ENCODE results near the gene RANBP9. TPM values are rescaled to one million over a fixed set of nuclear protein-coding genes. Genes with fewer than 3 reads are reported as not detected.

The RANBP9 gene
- total RNA-seq, 1 experiment from 2014 or later, result 38.2 TPM

DNA sequence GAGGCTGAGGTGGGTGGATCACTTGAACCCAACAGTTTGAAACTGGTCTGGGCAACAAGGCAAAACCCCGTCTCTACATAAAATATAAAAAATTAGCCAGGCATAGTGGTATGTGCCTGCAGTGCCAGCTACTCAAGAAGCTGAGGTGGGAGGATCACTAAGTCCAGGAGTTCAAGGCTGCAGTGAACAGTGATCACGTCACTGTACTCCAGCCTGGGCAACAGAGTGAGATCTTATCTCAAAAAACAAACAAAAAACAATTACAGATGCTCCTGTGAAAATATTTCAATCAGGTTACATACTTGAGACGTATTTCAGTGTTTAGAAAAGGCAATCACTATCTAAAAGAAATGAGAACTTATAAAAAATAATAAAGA, 33.8 kb downstream of the RANBP9 start:
- Histone ChIP-seq H3K27me3 (replicated peaks; ENCODE audit: control insufficient read depth, insufficient read depth, low read length) (no peaks in the 10 kb centered on the region), H3K4me3 (ENCODE audit: low read depth, low read length) (no peak overlapping the region), H3K36me3 (ENCODE audit: control insufficient read depth, insufficient read depth, low read length) (no peaks in the 10 kb centered on the region), H3K4me1 (peaks cover 7% of the 10 kb centered on the region; the same call in 1 of the 2 replicates), H3K9me3 (peaks cover 17% of the 10 kb centered on the region)
- H3K36me3 Mint-ChIP-seq (ENCODE audit: insufficient read depth, unreplicated experiment), result peaks cover 31% of the 10 kb centered on the region
- no peak overlapping the region for H3K4me3 Mint-ChIP-seq (ENCODE audit: unreplicated experiment)
- peaks cover 8% of the 10 kb centered on the region for H3K4me1 Mint-ChIP-seq (ENCODE audit: low read depth, unreplicated experiment)
- no peak for DNase-seq
- H3K27me3 Mint-ChIP-seq (ENCODE audit: insufficient read depth, unreplicated experiment), result no peaks in the 10 kb centered on the region
- TF ChIP-seq, protein P1, sequence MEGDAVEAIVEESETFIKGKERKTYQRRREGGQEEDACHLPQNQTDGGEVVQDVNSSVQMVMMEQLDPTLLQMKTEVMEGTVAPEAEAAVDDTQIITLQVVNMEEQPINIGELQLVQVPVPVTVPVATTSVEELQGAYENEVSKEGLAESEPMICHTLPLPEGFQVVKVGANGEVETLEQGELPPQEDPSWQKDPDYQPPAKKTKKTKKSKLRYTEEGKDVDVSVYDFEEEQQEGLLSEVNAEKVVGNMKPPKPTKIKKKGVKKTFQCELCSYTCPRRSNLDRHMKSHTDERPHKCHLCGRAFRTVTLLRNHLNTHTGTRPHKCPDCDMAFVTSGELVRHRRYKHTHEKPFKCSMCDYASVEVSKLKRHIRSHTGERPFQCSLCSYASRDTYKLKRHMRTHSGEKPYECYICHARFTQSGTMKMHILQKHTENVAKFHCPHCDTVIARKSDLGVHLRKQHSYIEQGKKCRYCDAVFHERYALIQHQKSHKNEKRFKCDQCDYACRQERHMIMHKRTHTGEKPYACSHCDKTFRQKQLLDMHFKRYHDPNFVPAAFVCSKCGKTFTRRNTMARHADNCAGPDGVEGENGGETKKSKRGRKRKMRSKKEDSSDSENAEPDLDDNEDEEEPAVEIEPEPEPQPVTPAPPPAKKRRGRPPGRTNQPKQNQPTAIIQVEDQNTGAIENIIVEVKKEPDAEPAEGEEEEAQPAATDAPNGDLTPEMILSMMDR (IDR thresholded peaks at IDR 0.05; ENCODE audit: insufficient read depth in 1 of 2, low read depth in 1 of 2, low read length in 1 of 2, severe bottlenecking in 1 of 2, unreplicated experiment in 1 of 2), result no peak
- BruUV-seq (replicated peaks), result no TSS peak
- intact Hi-C loops (cut with micrococcal nuclease; ENCODE audit: unreplicated experiment), result no loop called here
- ChIA-PET CTCF (no interaction called here), POLR2A (no interaction called here)
- H3K9me3 Mint-ChIP-seq (ENCODE audit: unreplicated experiment), result peaks cover 9% of the 10 kb centered on the region
- H3K27ac Mint-ChIP-seq (ENCODE audit: unreplicated experiment), result no peak overlapping the region

DNA sequence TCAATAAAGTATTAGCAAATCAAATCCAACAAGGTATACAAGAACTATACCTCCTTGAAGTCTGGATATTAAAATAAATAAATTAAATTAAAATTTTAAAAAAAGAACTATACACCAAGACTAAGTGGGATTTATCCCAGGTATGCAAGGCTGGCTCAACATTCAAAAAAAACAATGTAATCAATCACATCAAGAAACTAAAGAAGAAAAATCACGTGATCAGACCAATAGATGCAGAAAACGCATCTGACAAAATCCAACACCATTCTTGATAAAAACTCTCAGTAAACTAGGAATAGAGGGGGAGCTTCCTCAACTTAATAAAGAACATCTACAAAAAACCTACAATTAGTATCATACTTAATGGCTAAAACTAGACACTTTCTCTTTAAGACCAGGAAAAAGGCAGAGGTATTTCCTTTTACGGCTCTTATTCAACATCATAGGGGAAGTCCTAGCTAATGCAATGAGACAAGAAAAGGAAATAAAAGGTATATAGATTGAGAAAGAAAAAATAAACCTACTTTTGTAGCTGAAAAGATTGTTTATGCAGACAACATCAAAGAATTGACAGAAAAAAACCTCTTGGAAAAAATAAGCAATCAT, 35.0 kb downstream of the RANBP9 start:
- no TSS peak for BruUV-seq (replicated peaks)
- Histone ChIP-seq H3K36me3 (ENCODE audit: control insufficient read depth, insufficient read depth, low read length) (no peaks in the 10 kb centered on the region), H3K27me3 (replicated peaks; ENCODE audit: control insufficient read depth, insufficient read depth, low read length) (no peaks in the 10 kb centered on the region), H3K4me1 (peaks cover 7% of the 10 kb centered on the region; the same call in 1 of the 2 replicates), H3K9me3 (peaks cover 17% of the 10 kb centered on the region), H3K4me3 (ENCODE audit: low read depth, low read length) (no peak overlapping the region)
- intact Hi-C loops (cut with micrococcal nuclease; ENCODE audit: unreplicated experiment), result no loop called here
- ChIA-PET CTCF (no interaction called here), POLR2A (no interaction called here)
- Mint-ChIP-seq H3K4me1 (ENCODE audit: low read depth, unreplicated experiment) (peaks cover 8% of the 10 kb centered on the region), H3K27ac (ENCODE audit: unreplicated experiment) (no peak overlapping the region), H3K9me3 (ENCODE audit: unreplicated experiment) (peaks cover 9% of the 10 kb centered on the region), H3K4me3 (ENCODE audit: unreplicated experiment) (no peak overlapping the region), H3K36me3 (ENCODE audit: insufficient read depth, unreplicated experiment) (peaks cover 32% of the 10 kb centered on the region), H3K27me3 (ENCODE audit: insufficient read depth, unreplicated experiment) (no peaks in the 10 kb centered on the region)
- no peak for DNase-seq
- TF ChIP-seq, protein P1 (IDR thresholded peaks at IDR 0.05; ENCODE audit: insufficient read depth in 1 of 2, low read depth in 1 of 2, low read length in 1 of 2, severe bottlenecking in 1 of 2, unreplicated experiment in 1 of 2), result no peak

DNA sequence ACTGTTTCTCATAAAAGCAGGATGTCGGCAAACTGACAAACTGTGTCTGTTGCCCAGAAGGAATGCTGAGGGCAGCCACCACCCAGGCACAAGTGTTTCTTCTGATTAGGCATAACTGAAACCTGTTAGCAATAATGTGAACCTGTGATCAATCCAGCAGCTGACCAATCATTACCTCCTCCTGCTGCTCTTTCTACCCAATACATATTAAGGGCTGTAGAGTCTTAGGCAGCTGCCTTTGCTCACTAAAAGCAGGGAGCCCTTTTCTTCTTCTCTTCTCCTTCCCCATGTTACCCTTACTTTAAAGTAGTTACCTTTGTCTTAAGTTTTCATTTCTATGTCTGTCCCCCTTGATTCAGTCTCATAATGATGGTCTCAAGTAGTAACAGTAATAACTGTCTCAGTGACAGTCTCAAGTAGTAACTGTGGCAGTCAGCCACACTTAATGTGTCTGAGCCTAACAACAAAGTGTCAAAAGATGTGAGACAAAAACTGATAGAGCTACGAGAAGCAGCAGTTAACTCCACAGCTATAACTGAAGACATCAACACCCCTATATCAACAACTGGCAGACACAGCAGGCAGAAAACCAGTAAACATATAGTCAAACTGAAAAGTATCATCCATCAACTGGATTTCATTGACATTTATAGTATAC, 37.0 kb downstream of the RANBP9 start:
- Histone ChIP-seq H3K4me3 (ENCODE audit: low read depth, low read length) (no peak overlapping the region), H3K27me3 (replicated peaks; ENCODE audit: control insufficient read depth, insufficient read depth, low read length) (no peaks in the 10 kb centered on the region), H3K36me3 (ENCODE audit: control insufficient read depth, insufficient read depth, low read length) (no peaks in the 10 kb centered on the region), H3K9me3 (peaks cover 12% of the 10 kb centered on the region), H3K4me1 (peaks cover 7% of the 10 kb centered on the region; the same call in 1 of the 2 replicates)
- intact Hi-C loops (cut with micrococcal nuclease; ENCODE audit: unreplicated experiment), result no loop called here
- Mint-ChIP-seq H3K4me3 (ENCODE audit: unreplicated experiment) (no peak overlapping the region), H3K4me1 (ENCODE audit: low read depth, unreplicated experiment) (peaks cover 8% of the 10 kb centered on the region), H3K36me3 (ENCODE audit: insufficient read depth, unreplicated experiment) (peaks cover 15% of the 10 kb centered on the region), H3K9me3 (ENCODE audit: unreplicated experiment) (peaks cover 9% of the 10 kb centered on the region), H3K27me3 (ENCODE audit: insufficient read depth, unreplicated experiment) (no peaks in the 10 kb centered on the region), H3K27ac (ENCODE audit: unreplicated experiment) (no peak overlapping the region)
- TF ChIP-seq, protein P1 (IDR thresholded peaks at IDR 0.05; ENCODE audit: insufficient read depth in 1 of 2, low read depth in 1 of 2, low read length in 1 of 2, severe bottlenecking in 1 of 2, unreplicated experiment in 1 of 2), result no peak
- BruUV-seq (replicated peaks), result no TSS peak
- no peak for DNase-seq
- ChIA-PET CTCF (no interaction called here), POLR2A (no interaction called here)
